Measurements from ENCODE around the gene PRKAR1B. TPM values are rescaled to one million over a fixed set of nuclear protein-coding genes. Genes with fewer than 3 reads are reported as not detected.
"Not testable (repeated sequence)": the region's sequence is repeated elsewhere in the genome, so short reads cannot be mapped to it uniquely, and the experiment has no call there.

PRKAR1B gene
- total RNA-seq, 2 experiments from 2014 or later, result 13.1 to 13.4 TPM

GRCh38 chr7:635687-636382, 91.2 kb downstream of the PRKAR1B start:
- POLR2A ChIA-PET; H3K27ac Mint-ChIP-seq; H3K9me3 Mint-ChIP-seq; H3K36me3 Mint-ChIP-seq (ENCODE audit: low read depth); H3K27me3 Mint-ChIP-seq; H3K4me3 Mint-ChIP-seq; DNase-seq: not testable (repeated sequence)
- H3K4me1 Mint-ChIP-seq, result peaks cover 12% of the 10 kb centered on the region
- CTCF ChIA-PET, result interaction anchor here (0.8 to 1.2 kb wide), 2 partner anchors 15 to 16 kb away, joined by 3 to 4 read pairs; no protein-coding TSS in a partner anchor

- POLR2A ChIA-PET, result no interaction called here
- no peaks in the 10 kb centered on the region for H3K9me3 Mint-ChIP-seq
- DNase-seq, result no peak
- peaks cover 8% of the 10 kb centered on the region for H3K4me1 Mint-ChIP-seq
- H3K27me3 Mint-ChIP-seq, result no peaks in the 10 kb centered on the region
- no peak overlapping the region for H3K4me3 Mint-ChIP-seq
- no peak overlapping the region for H3K27ac Mint-ChIP-seq
- CTCF ChIA-PET, result interaction anchor here (0.8 to 1.2 kb wide), 2 partner anchors 14 to 15 kb away, joined by 3 to 4 read pairs; no protein-coding TSS in a partner anchor
- H3K36me3 Mint-ChIP-seq (ENCODE audit: low read depth), result peaks cover 2% of the 10 kb centered on the region
Measured at GRCh38 chr7:635227-635626, 91.9 kb downstream of the PRKAR1B start.

- DNase-seq, result no peak
- Mint-ChIP-seq H3K36me3 (ENCODE audit: low read depth) (peaks cover 2% of the 10 kb centered on the region), H3K27me3 (no peaks in the 10 kb centered on the region), H3K9me3 (no peaks in the 10 kb centered on the region), H3K4me3 (no peak overlapping the region), H3K27ac (no peak overlapping the region), H3K4me1 (peaks cover 2% of the 10 kb centered on the region)
- POLR2A ChIA-PET, result interaction anchor here (0.6 kb wide), 1 partner anchor 1429 kb away, joined by 3 read pairs; no protein-coding TSS in a partner anchor
- CTCF ChIA-PET, result no interaction called here
Measured at GRCh38 chr7:633381-634018, 93.6 kb downstream of the PRKAR1B start.

- Mint-ChIP-seq H3K27ac (no peak overlapping the region), H3K9me3 (no peaks in the 10 kb centered on the region), H3K27me3 (no peaks in the 10 kb centered on the region), H3K4me1 (peaks cover 2% of the 10 kb centered on the region), H3K4me3 (no peak overlapping the region), H3K36me3 (ENCODE audit: low read depth) (peaks cover 2% of the 10 kb centered on the region)
- ChIA-PET POLR2A (no interaction called here), CTCF (no interaction called here)
- DNase-seq, result no peak
Measured at GRCh38 chr7:632831-633210, 94.3 kb downstream of the PRKAR1B start.

GRCh38 chr7:631964-632830, 94.9 kb downstream of the PRKAR1B start:
- H3K4me3 Mint-ChIP-seq, result no peak overlapping the region
- ChIA-PET POLR2A (no interaction called here), CTCF (no interaction called here)
- H3K9me3 Mint-ChIP-seq, result no peaks in the 10 kb centered on the region
- no peak for DNase-seq
- H3K36me3 Mint-ChIP-seq (ENCODE audit: low read depth), result peaks cover 2% of the 10 kb centered on the region
- peaks cover 2% of the 10 kb centered on the region for H3K4me1 Mint-ChIP-seq
- H3K27me3 Mint-ChIP-seq, result no peaks in the 10 kb centered on the region
- H3K27ac Mint-ChIP-seq, result no peak overlapping the region

GRCh38 chr7:631291-631711, 95.8 kb downstream of the PRKAR1B start:
- no peak overlapping the region for H3K27ac Mint-ChIP-seq
- ChIA-PET POLR2A (no interaction called here), CTCF (no interaction called here)
- no peaks in the 10 kb centered on the region for H3K9me3 Mint-ChIP-seq
- H3K36me3 Mint-ChIP-seq (ENCODE audit: low read depth), result peaks cover under 1% of the 10 kb centered on the region
- no peak for DNase-seq
- H3K4me3 Mint-ChIP-seq, result no peak overlapping the region
- no peaks in the 10 kb centered on the region for H3K27me3 Mint-ChIP-seq
- H3K4me1 Mint-ChIP-seq, result peaks cover under 1% of the 10 kb centered on the region

GRCh38 chr7:630539-630938, 96.5 kb downstream of the PRKAR1B start:
- ChIA-PET CTCF (no interaction called here), POLR2A (no interaction called here)
- Mint-ChIP-seq H3K27me3 (no peaks in the 10 kb centered on the region), H3K36me3 (ENCODE audit: low read depth) (peaks cover 3% of the 10 kb centered on the region), H3K9me3 (peaks cover 3% of the 10 kb centered on the region), H3K4me3 (no peak overlapping the region), H3K27ac (no peak overlapping the region), H3K4me1 (no peaks in the 10 kb centered on the region)
- no peak for DNase-seq

GRCh38 chr7:630111-630511, 97.0 kb downstream of the PRKAR1B start:
- Mint-ChIP-seq H3K4me3 (no peak overlapping the region), H3K27me3 (no peaks in the 10 kb centered on the region), H3K4me1 (no peaks in the 10 kb centered on the region), H3K9me3 (peaks cover 6% of the 10 kb centered on the region), H3K27ac (no peak overlapping the region), H3K36me3 (ENCODE audit: low read depth) (peaks cover 5% of the 10 kb centered on the region)
- ChIA-PET POLR2A (no interaction called here), CTCF (no interaction called here)
- DNase-seq, result no peak

GRCh38 chr7:628826-629225, 98.3 kb downstream of the PRKAR1B start:
- POLR2A ChIA-PET, result no interaction called here
- Mint-ChIP-seq H3K4me3 (no peak overlapping the region), H3K4me1 (no peaks in the 10 kb centered on the region), H3K27ac (no peak overlapping the region), H3K9me3 (peaks cover 14% of the 10 kb centered on the region), H3K36me3 (ENCODE audit: low read depth) (peaks cover 13% of the 10 kb centered on the region), H3K27me3 (no peaks in the 10 kb centered on the region)
- no peak for DNase-seq
- CTCF ChIA-PET, result no interaction called here

GRCh38 chr7:628402-628763, 98.7 kb downstream of the PRKAR1B start:
- peaks cover 17% of the 10 kb centered on the region for H3K9me3 Mint-ChIP-seq
- no peaks in the 10 kb centered on the region for H3K27me3 Mint-ChIP-seq
- no peak overlapping the region for H3K27ac Mint-ChIP-seq
- H3K4me3 Mint-ChIP-seq, result no peak overlapping the region
- CTCF ChIA-PET, result no interaction called here
- POLR2A ChIA-PET, result no interaction called here
- no peaks in the 10 kb centered on the region for H3K4me1 Mint-ChIP-seq
- no peak for DNase-seq
- peaks cover 16% of the 10 kb centered on the region for H3K36me3 Mint-ChIP-seq (ENCODE audit: low read depth)

- Mint-ChIP-seq H3K36me3 (ENCODE audit: low read depth) (peaks cover 20% of the 10 kb centered on the region), H3K9me3 (peaks cover 20% of the 10 kb centered on the region), H3K4me1 (no peaks in the 10 kb centered on the region), H3K4me3 (no peak overlapping the region), H3K27me3 (no peaks in the 10 kb centered on the region), H3K27ac (no peak overlapping the region)
- POLR2A ChIA-PET, result no interaction called here
- CTCF ChIA-PET, result no interaction called here
- no peak for DNase-seq
Measured at GRCh38 chr7:627661-628401, 99.2 kb downstream of the PRKAR1B start.

GRCh38 chr7:625376-625971, 101.6 kb downstream of the PRKAR1B start:
- Mint-ChIP-seq H3K27me3 (no peaks in the 10 kb centered on the region), H3K36me3 (ENCODE audit: low read depth) (peaks cover 40% of the 10 kb centered on the region), H3K4me1 (peaks cover 4% of the 10 kb centered on the region), H3K4me3 (no peak overlapping the region), H3K9me3 (peaks cover 36% of the 10 kb centered on the region), H3K27ac (no peak overlapping the region)
- CTCF ChIA-PET, result no interaction called here
- no peak for DNase-seq
- POLR2A ChIA-PET, result interaction anchor here (0.8 to 1.3 kb wide), 2 partner anchors 17 to 21 kb away, joined by 3 to 4 read pairs; no protein-coding TSS in a partner anchor

- ChIA-PET POLR2A (no interaction called here), CTCF (no interaction called here)
- H3K27ac Mint-ChIP-seq, result no peak overlapping the region
- no peak overlapping the region for H3K4me3 Mint-ChIP-seq
- no peaks in the 10 kb centered on the region for H3K27me3 Mint-ChIP-seq
- H3K4me1 Mint-ChIP-seq, result peaks cover 23% of the 10 kb centered on the region
- H3K36me3 Mint-ChIP-seq (ENCODE audit: low read depth), result peaks cover 56% of the 10 kb centered on the region
- DNase-seq, result no peak
- H3K9me3 Mint-ChIP-seq, result peaks cover 45% of the 10 kb centered on the region
Measured at GRCh38 chr7:623464-623863, 103.6 kb downstream of the PRKAR1B start.
